Chondrocyte (in vitro differentiated cells): Measurements from ENCODE around the gene GTF2H3. TPM values are rescaled to one million over a fixed set of nuclear protein-coding genes. Genes with fewer than 3 reads are reported as not detected.

Source experiments
- DNase-seq: peaks from one replicate; pipeline ENCODE4 v3.0.0; 2021; ENCODE audit warnings: mixed read lengths, low spot score
- H3K27ac Mint-ChIP-seq: one replicate; pipeline ENCODE4 v1.8.0; 2021; ENCODE audit warnings: mild to moderate bottlenecking, moderate library complexity, mixed read lengths; ENCODE audit not compliant: unreplicated experiment
- H3K27me3 Mint-ChIP-seq: 2 replicates; pipeline ENCODE4 v1.8.0; 2021; ENCODE audit warnings: low read depth, mixed read lengths
- H3K36me3 Mint-ChIP-seq: 2 replicates; pipeline ENCODE4 v1.8.0; 2021; ENCODE audit warnings: low read depth, mixed read lengths
- H3K4me1 Mint-ChIP-seq: 2 replicates; pipeline ENCODE4 v1.8.0; 2021; ENCODE audit warnings: low read depth, mild to moderate bottlenecking, mixed read lengths
- H3K4me3 Mint-ChIP-seq: one replicate; pipeline ENCODE4 v1.8.0; 2021; ENCODE audit warnings: mild to moderate bottlenecking, moderate library complexity, mixed read lengths; ENCODE audit not compliant: unreplicated experiment
- H3K9me3 Mint-ChIP-seq: 2 replicates; pipeline ENCODE4 v1.8.0; 2021; ENCODE audit warnings: low read depth, mixed read lengths
- total RNA-seq: library from RNA; stranded (reverse); gene quantifications from 3 replicates; pipeline ENCODE4 v1.2.1, GENCODE V29; 2021
- TF ChIP-seq, protein P1 (sequence below): fragments of 200-600 bp; sonication (generic); IDR thresholded peaks from 2 replicates; pipeline ENCODE4 v1.5.0; 2021; ENCODE audit warnings: antibody characterized with exemption, mild to moderate bottlenecking, moderate library complexity

Gene GTF2H3
- total RNA-seq, 1 donor from 2014 or later: 28.8 TPM

GRCh38 chr12:123645380-123645779, 11.8 kb downstream of the GTF2H3 start:
- Mint-ChIP-seq H3K36me3 (peaks cover 18% of the 10 kb centered on the region), H3K4me3 (no peak overlapping the region), H3K4me1 (no peaks in the 10 kb centered on the region), H3K9me3 (no peaks in the 10 kb centered on the region), H3K27ac (no peak overlapping the region), H3K27me3 (no peaks in the 10 kb centered on the region)
- TF ChIP-seq, protein P1, sequence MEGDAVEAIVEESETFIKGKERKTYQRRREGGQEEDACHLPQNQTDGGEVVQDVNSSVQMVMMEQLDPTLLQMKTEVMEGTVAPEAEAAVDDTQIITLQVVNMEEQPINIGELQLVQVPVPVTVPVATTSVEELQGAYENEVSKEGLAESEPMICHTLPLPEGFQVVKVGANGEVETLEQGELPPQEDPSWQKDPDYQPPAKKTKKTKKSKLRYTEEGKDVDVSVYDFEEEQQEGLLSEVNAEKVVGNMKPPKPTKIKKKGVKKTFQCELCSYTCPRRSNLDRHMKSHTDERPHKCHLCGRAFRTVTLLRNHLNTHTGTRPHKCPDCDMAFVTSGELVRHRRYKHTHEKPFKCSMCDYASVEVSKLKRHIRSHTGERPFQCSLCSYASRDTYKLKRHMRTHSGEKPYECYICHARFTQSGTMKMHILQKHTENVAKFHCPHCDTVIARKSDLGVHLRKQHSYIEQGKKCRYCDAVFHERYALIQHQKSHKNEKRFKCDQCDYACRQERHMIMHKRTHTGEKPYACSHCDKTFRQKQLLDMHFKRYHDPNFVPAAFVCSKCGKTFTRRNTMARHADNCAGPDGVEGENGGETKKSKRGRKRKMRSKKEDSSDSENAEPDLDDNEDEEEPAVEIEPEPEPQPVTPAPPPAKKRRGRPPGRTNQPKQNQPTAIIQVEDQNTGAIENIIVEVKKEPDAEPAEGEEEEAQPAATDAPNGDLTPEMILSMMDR: no peak
- DNase-seq: no peak

DNA sequence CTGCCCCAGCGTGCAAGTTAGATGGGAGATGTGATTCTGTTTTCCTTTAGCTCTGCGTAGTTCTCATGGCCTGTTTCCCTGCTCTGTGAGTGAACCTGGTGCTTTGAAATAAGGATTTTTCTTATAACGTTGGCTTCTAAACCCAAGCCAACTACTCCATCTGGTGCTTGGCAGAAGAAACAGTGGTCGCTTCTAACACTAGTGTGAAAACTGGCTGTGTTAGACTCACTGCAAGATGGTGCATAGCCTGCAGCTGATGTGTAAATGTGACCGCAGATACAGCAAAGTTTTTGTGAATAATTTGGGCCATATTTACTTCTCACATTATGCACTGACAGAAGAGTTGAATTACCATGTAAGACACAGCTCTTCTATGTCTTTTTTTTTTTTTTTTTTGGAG, 12.2 kb downstream of the GTF2H3 start:
- no peaks in the 10 kb centered on the region for H3K4me1 Mint-ChIP-seq
- no peaks in the 10 kb centered on the region for H3K27me3 Mint-ChIP-seq

DNA sequence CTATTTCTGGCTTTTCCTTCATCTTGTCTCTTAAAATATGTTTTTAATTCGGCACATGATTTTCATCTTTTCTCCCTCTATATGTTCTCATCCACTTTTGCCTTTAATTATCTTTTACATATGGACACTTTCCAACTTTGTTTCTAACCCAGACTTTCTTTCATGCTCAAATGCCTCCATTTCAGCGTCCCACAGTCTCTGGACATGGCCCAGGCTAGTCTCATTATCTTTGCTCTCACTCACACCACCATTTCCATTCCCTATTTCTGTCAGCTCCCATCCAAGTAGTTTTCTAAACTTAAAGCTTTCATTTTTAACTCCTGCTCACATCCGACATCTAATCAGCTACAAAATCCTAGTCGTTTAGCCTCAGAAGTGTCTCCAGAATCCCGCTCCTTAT, 14.8 kb downstream of the GTF2H3 start:
- H3K27ac Mint-ChIP-seq: no peak overlapping the region
- H3K36me3 Mint-ChIP-seq: peaks cover 26% of the 10 kb centered on the region
- H3K4me1 Mint-ChIP-seq: no peaks in the 10 kb centered on the region

More for the DNA sequence above, 12.2 kb downstream of the GTF2H3 start:
- Mint-ChIP-seq H3K9me3 (no peaks in the 10 kb centered on the region), H3K36me3 (peaks cover 21% of the 10 kb centered on the region), H3K27ac (no peak overlapping the region), H3K4me3 (no peak overlapping the region)
- TF ChIP-seq, protein P1: no peak
- DNase-seq: no peak

GRCh38 chr12:123654129-123654701, 20.6 kb downstream of the GTF2H3 start:
- TF ChIP-seq, protein P1: no peak
- Mint-ChIP-seq H3K27ac (no peak overlapping the region), H3K9me3 (no peaks in the 10 kb centered on the region), H3K4me1 (peaks cover 10% of the 10 kb centered on the region), H3K27me3 (no peaks in the 10 kb centered on the region), H3K36me3 (peaks cover 22% of the 10 kb centered on the region), H3K4me3 (no peak overlapping the region)
- no peak for DNase-seq

More for the DNA sequence above, 14.8 kb downstream of the GTF2H3 start:
- Mint-ChIP-seq H3K4me3 (no peak overlapping the region), H3K27me3 (no peaks in the 10 kb centered on the region), H3K9me3 (no peaks in the 10 kb centered on the region)
- TF ChIP-seq, protein P1: no peak
- no peak for DNase-seq

- H3K4me1 Mint-ChIP-seq: peaks cover 22% of the 10 kb centered on the region
- H3K27ac Mint-ChIP-seq: no peak overlapping the region
- DNase-seq: no peak
- no peaks in the 10 kb centered on the region for H3K27me3 Mint-ChIP-seq
- TF ChIP-seq, protein P1: no peak
- H3K4me3 Mint-ChIP-seq: no peak overlapping the region
- peaks cover 24% of the 10 kb centered on the region for H3K36me3 Mint-ChIP-seq
- H3K9me3 Mint-ChIP-seq: no peaks in the 10 kb centered on the region
Measured at GRCh38 chr12:123655420-123655819, 21.8 kb downstream of the GTF2H3 start.
